HEK293 (cell line): ENCODE results near the gene AKIP1.

Experiments used
- CTCF ChIA-PET: fragments of 350-600 bp; formaldehyde crosslinking; extraction: SDS; loops from one replicate; lab custom pipeline; 2021; ENCODE audit warnings: antibody characterized with exemption; lab: Yijun Ruan, JAX
- POLR2A ChIA-PET: fragments of 300-600 bp; formaldehyde crosslinking; extraction: SDS; loops from one replicate; lab custom pipeline; 2020; ENCODE audit warnings: antibody characterized with exemption, inconsistent platforms; lab: Yijun Ruan, JAX
- H3K27ac ChIP-seq: fragments of 200-500 bp; sonication (Bioruptor generic); 2 replicates; pipeline ENCODE4 v1.5.1; 2014; ENCODE audit warnings: low read depth, low read length, control low read depth, inconsistent platforms; ENCODE audit errors: extremely low read depth
- H3K36me3 ChIP-seq, 2 experiments: fragments of 200-500 bp in 1 of 2; sonication (Bioruptor generic) in 1 of 2; 1 replicate in 1 of 2; 2 replicates in 1 of 2; pipeline ENCODE4 v1.5.1; 2014 to 2017; ENCODE audit warnings: inconsistent platforms in 2 of 2, low read length in 2 of 2; ENCODE audit not compliant: control insufficient read depth in 2 of 2, insufficient read depth in 1 of 2
- H3K4me1 ChIP-seq: fragments of 200-500 bp; sonication (Bioruptor generic); 2 replicates; pipeline ENCODE4 v1.5.1; 2014; ENCODE audit warnings: mild to moderate bottlenecking, low read length, inconsistent platforms; ENCODE audit not compliant: control insufficient read depth, insufficient read depth
- H3K4me3 ChIP-seq: 2 replicates; pipeline ENCODE4 v1.5.1; 2011; ENCODE audit warnings: low read depth, mild to moderate bottlenecking, control low read depth, low read length, moderate library complexity
- H3K9me3 ChIP-seq: fragments of 200-500 bp; sonication (Bioruptor generic); 2 replicates; pipeline ENCODE4 v1.5.1; 2014; ENCODE audit warnings: low read depth, low read length, inconsistent platforms; ENCODE audit not compliant: control insufficient read depth, insufficient read depth
- KLF9 ChIP-seq: fragments of 450-650 bp; formaldehyde crosslinking; IDR thresholded peaks from 2 replicates; pipeline ENCODE4 v1.5.1; 2016; ENCODE audit warnings: missing biosample characterization, missing genetic modification characterization, low read depth
- MEIS1 ChIP-seq: sonication (generic); formaldehyde crosslinking; IDR thresholded peaks from 2 replicates; pipeline ENCODE4 v1.8.1; 2022; ENCODE audit warnings: missing genetic modification reagents, mild to moderate bottlenecking, borderline replicate concordance
- MZF1 ChIP-seq: fragments of 450-650 bp; formaldehyde crosslinking; IDR thresholded peaks from 2 replicates; pipeline ENCODE4 v1.5.1; 2017; ENCODE audit warnings: missing biosample characterization, missing genetic modification characterization, borderline replicate concordance
- SCRT1 ChIP-seq: fragments of 450-650 bp; formaldehyde crosslinking; IDR thresholded peaks from 2 replicates; pipeline ENCODE4 v1.5.1; 2016; ENCODE audit warnings: missing biosample characterization, missing genetic modification characterization, borderline replicate concordance
- SP2 ChIP-seq: fragments of 450-650 bp; formaldehyde crosslinking; IDR thresholded peaks from 2 replicates; pipeline ENCODE4 v1.5.1; 2016; ENCODE audit warnings: missing biosample characterization, missing genetic modification characterization
- TCF7L2 ChIP-seq: IDR thresholded peaks from 2 replicates; pipeline ENCODE4 v1.6.1; 2011; ENCODE audit warnings: low read depth, mild to moderate bottlenecking, inconsistent platforms, low read length, moderate library complexity, borderline replicate concordance
- ZBTB7A ChIP-seq: fragments of 450-650 bp; formaldehyde crosslinking; IDR thresholded peaks from 2 replicates; pipeline ENCODE4 v1.5.1; 2016; ENCODE audit warnings: low read depth, missing biosample characterization, missing genetic modification characterization
- ZFHX2 ChIP-seq: fragments of 450-650 bp; formaldehyde crosslinking; conservative IDR thresholded peaks from 2 replicates; pipeline ENCODE4 v1.5.1; 2016; ENCODE audit warnings: missing biosample characterization, missing genetic modification characterization
- ZNF114 ChIP-seq: fragments of 450-650 bp; formaldehyde crosslinking; IDR thresholded peaks from 2 replicates; pipeline ENCODE4 v1.5.0; 2017; ENCODE audit warnings: missing biosample characterization, missing genetic modification characterization
- ZNF157 ChIP-seq: fragments of 450-650 bp; formaldehyde crosslinking; IDR thresholded peaks from 2 replicates; pipeline ENCODE4 v1.5.1; 2016; ENCODE audit warnings: missing biosample characterization, missing genetic modification characterization
- ZNF169 ChIP-seq: fragments of 450-650 bp; formaldehyde crosslinking; IDR thresholded peaks from 2 replicates; pipeline ENCODE4 v1.5.1; 2016; ENCODE audit warnings: missing biosample characterization, missing genetic modification characterization
- ZNF174 ChIP-seq: fragments of 450-650 bp; formaldehyde crosslinking; IDR thresholded peaks from 2 replicates; pipeline ENCODE4 v1.5.0; 2017; ENCODE audit warnings: missing biosample characterization, mild to moderate bottlenecking, missing genetic modification characterization
- ZNF184 ChIP-seq: fragments of 450-650 bp; IDR thresholded peaks from 2 replicates; pipeline ENCODE4 v1.5.1; 2018; ENCODE audit warnings: missing biosample characterization, mild to moderate bottlenecking, missing genetic modification characterization
- ZNF2 ChIP-seq: fragments of 450-650 bp; formaldehyde crosslinking; IDR thresholded peaks from 2 replicates; pipeline ENCODE4 v1.5.1; 2016; ENCODE audit warnings: missing biosample characterization, missing genetic modification characterization
- ZNF311 ChIP-seq: fragments of 450-650 bp; formaldehyde crosslinking; IDR thresholded peaks from 2 replicates; pipeline ENCODE4 v1.5.1; 2017; ENCODE audit warnings: missing biosample characterization, missing genetic modification characterization, borderline replicate concordance
- ZNF37A ChIP-seq: fragments of 450-650 bp; IDR thresholded peaks from 2 replicates; pipeline ENCODE4 v1.5.1; 2018; ENCODE audit warnings: missing biosample characterization, missing genetic modification characterization
- ZNF510 ChIP-seq: fragments of 450-650 bp; formaldehyde crosslinking; IDR thresholded peaks from 2 replicates; pipeline ENCODE4 v1.5.1; 2018; ENCODE audit warnings: mild to moderate bottlenecking, missing genetic modification characterization, missing biosample characterization; ENCODE audit not compliant: insufficient replicate concordance
- ZNF514 ChIP-seq: fragments of 450-650 bp; formaldehyde crosslinking; IDR thresholded peaks from 2 replicates; pipeline ENCODE4 v1.5.1; 2016; ENCODE audit warnings: missing biosample characterization, missing genetic modification characterization
- ZNF530 ChIP-seq: fragments of 450-650 bp; formaldehyde crosslinking; IDR thresholded peaks from 2 replicates; pipeline ENCODE4 v1.5.1; 2016; ENCODE audit warnings: low read depth, missing biosample characterization, missing genetic modification characterization
- ZNF560 ChIP-seq: fragments of 450-650 bp; formaldehyde crosslinking; IDR thresholded peaks from 2 replicates; pipeline ENCODE4 v1.5.1; 2017; ENCODE audit warnings: missing biosample characterization, missing genetic modification characterization, borderline replicate concordance
- ZNF596 ChIP-seq: fragments of 450-650 bp; IDR thresholded peaks from 2 replicates; pipeline ENCODE4 v1.5.0; 2018; ENCODE audit warnings: missing biosample characterization, mild to moderate bottlenecking, missing genetic modification characterization, moderate library complexity
- ZNF626 ChIP-seq: fragments of 450-650 bp; sonication (Bioruptor Pico); formaldehyde crosslinking; IDR thresholded peaks from 2 replicates; pipeline ENCODE4 v1.5.1; 2018; ENCODE audit warnings: missing biosample characterization, missing genetic modification characterization, inconsistent platforms
- ZNF654 ChIP-seq: fragments of 450-650 bp; formaldehyde crosslinking; IDR thresholded peaks from 2 replicates; pipeline ENCODE4 v1.5.1; 2016; ENCODE audit warnings: low read depth, missing biosample characterization, missing genetic modification characterization
- ZNF664 ChIP-seq: fragments of 450-650 bp; formaldehyde crosslinking; IDR thresholded peaks from 2 replicates; pipeline ENCODE4 v1.5.1; 2016; ENCODE audit warnings: missing biosample characterization, missing genetic modification characterization
- ZNF707 ChIP-seq: fragments of 450-650 bp; formaldehyde crosslinking; IDR thresholded peaks from 2 replicates; pipeline ENCODE4 v1.5.1; 2016; ENCODE audit warnings: missing biosample characterization, missing genetic modification characterization
- ZNF76 ChIP-seq: fragments of 450-650 bp; formaldehyde crosslinking; IDR thresholded peaks from 2 replicates; pipeline ENCODE4; 2016; ENCODE audit warnings: low read depth, missing biosample characterization, missing genetic modification characterization, borderline replicate concordance
- ZNF776 ChIP-seq: fragments of 450-650 bp; formaldehyde crosslinking; IDR thresholded peaks from 2 replicates; pipeline ENCODE4 v1.5.0; 2017; ENCODE audit warnings: missing biosample characterization, missing genetic modification characterization, borderline replicate concordance
- TF ChIP-seq, protein P1 (sequence below): fragments of 450-650 bp; formaldehyde crosslinking; IDR thresholded peaks from 2 replicates; pipeline ENCODE4 v1.5.1; 2017; ENCODE audit warnings: missing biosample characterization, missing genetic modification characterization
- TF ChIP-seq, protein P2 (sequence below): fragments of 450-650 bp; formaldehyde crosslinking; IDR thresholded peaks from 2 replicates; pipeline ENCODE4 v1.5.1; 2017; ENCODE audit warnings: missing biosample characterization, mild to moderate bottlenecking, missing genetic modification characterization, moderate library complexity
- TF ChIP-seq, protein P3 (sequence below): fragments of 450-650 bp; formaldehyde crosslinking; IDR thresholded peaks from 2 replicates; pipeline ENCODE4 v1.5.1; 2016; ENCODE audit warnings: missing biosample characterization, missing genetic modification characterization
- TF ChIP-seq, protein P4 (sequence below): fragments of 450-650 bp; formaldehyde crosslinking; IDR thresholded peaks from 2 replicates; pipeline ENCODE4 v1.5.1; 2017; ENCODE audit warnings: missing biosample characterization, missing genetic modification characterization

The AKIP1 gene, protein sequence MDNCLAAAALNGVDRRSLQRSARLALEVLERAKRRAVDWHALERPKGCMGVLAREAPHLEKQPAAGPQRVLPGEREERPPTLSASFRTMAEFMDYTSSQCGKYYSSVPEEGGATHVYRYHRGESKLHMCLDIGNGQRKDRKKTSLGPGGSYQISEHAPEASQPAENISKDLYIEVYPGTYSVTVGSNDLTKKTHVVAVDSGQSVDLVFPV

DNA sequence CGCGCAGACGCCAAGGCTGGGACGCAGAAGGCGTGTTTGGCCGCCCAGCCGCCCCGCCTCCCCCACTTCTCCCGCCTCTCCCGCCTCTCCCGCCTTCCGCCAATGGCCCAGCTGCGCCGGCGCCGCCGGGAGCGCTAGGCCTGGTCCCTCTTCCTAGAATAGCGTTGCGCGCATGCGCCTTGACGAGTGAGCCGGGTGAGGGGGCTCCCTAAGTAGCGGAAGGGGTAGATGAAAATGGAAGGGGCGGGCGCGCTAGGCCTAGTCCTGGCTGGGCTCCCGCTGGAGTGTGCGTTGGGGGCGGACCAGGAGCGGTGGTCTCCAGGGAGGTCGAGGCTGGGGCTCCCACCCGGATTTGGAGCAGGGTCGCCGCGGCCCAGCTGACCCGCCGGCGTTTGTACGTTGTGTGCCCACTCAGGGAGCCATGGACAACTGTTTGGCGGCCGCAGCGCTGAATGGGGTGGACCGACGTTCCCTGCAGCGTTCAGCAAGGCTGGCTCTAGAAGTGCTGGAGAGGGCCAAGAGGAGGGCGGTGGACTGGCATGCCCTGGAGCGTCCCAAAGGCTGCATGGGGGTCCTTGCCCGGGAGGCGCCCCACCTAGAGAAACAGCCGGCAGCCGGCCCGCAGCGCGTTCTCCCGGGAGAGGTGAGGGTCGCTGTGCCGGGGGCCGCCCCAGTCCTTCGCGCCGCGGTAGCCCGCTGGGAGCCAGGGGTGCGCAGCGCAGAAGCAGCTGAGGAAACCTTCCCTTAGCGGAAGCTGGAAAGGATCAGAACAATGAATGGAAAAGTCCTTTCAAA lies at the start of gene AKIP1:
Gene AKIP1 (plus strand): TSS at position 161 of the 795 bp plus-strand sequence. CDS start 261 bp downstream, at position 422.
- H3K36me3 ChIP-seq, result peaks cover 0 to 18% of the 10 kb centered on the region in 2 experiments; a peak in 2 of 3 replicates
- ChIA-PET CTCF (interaction anchor here (0.6 to 3.4 kb wide), 4 partner anchors 26 to 692 kb away, joined by 3 to 26 read pairs (median 4); no protein-coding TSS in a partner anchor), POLR2A (interaction anchor here (0.6 to 3.0 kb wide), 12 partner anchors 11 to 588 kb away, joined by 3 to 20 read pairs (median 4); partner anchors contain the start of genes NRIP3 and TMEM9B)
- peak within 1 kb of the TSS; percentile 86 for H3K27ac ChIP-seq
- H3K9me3 ChIP-seq, result no peaks in the 10 kb centered on the region
- no peaks in the 10 kb centered on the region for H3K4me1 ChIP-seq
- H3K4me3 ChIP-seq, result peak within 1 kb of the TSS; percentile 85
- TF ChIP-seq ZNF37A (tag by site-specific recombination) (no peak), ZNF174 (no peak), ZNF626 (tag by site-specific recombination) (no peak), ZNF311 (tag by site-specific recombination) (no peak), ZNF514 (tag by site-specific recombination) (no peak), ZFHX2 (peak; percentile 28; the same call in 1 of the 2 replicates), SP2 (peak; percentile 92), ZNF776 (tag by site-specific recombination) (no peak), ZNF114 (no peak), ZBTB7A (no peak; the same call in 1 of the 2 replicates), ZNF184 (tag by site-specific recombination) (no peak), ZNF530 (no peak), ZNF596 (tag by site-specific recombination) (no peak), ZNF169 (tag by site-specific recombination) (no peak), ZNF560 (tag by site-specific recombination) (no peak), SCRT1 (no peak), ZNF76 (no peak; the same call in none of the 2 replicates), ZNF157 (tag by site-specific recombination) (no peak), KLF9 (tag by site-specific recombination) (peak; percentile 62), MEIS1 (CRISPR knock-in tag) (no peak), ZNF510 (tag by site-specific recombination) (no peak), MZF1 (no peak), ZNF654 (tag by site-specific recombination) (no peak), ZNF2 (peak; percentile 59; the same call in 1 of the 2 replicates), TCF7L2 (no peak), ZNF707 (no peak), ZNF664 (tag by site-specific recombination) (no peak)
- TF ChIP-seq, protein P1, sequence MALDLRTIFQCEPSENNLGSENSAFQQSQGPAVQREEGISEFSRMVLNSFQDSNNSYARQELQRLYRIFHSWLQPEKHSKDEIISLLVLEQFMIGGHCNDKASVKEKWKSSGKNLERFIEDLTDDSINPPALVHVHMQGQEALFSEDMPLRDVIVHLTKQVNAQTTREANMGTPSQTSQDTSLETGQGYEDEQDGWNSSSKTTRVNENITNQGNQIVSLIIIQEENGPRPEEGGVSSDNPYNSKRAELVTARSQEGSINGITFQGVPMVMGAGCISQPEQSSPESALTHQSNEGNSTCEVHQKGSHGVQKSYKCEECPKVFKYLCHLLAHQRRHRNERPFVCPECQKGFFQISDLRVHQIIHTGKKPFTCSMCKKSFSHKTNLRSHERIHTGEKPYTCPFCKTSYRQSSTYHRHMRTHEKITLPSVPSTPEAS, result no peak
- TF ChIP-seq, protein P2, sequence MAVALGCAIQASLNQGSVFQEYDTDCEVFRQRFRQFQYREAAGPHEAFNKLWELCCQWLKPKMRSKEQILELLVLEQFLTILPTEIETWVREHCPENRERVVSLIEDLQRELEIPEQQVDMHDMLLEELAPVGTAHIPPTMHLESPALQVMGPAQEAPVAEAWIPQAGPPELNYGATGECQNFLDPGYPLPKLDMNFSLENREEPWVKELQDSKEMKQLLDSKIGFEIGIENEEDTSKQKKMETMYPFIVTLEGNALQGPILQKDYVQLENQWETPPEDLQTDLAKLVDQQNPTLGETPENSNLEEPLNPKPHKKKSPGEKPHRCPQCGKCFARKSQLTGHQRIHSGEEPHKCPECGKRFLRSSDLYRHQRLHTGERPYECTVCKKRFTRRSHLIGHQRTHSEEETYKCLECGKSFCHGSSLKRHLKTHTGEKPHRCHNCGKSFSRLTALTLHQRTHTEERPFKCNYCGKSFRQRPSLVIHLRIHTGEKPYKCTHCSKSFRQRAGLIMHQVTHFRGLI (tag by site-specific recombination), result peak; percentile 61; the same call in 1 of the 2 replicates
- TF ChIP-seq, protein P3, sequence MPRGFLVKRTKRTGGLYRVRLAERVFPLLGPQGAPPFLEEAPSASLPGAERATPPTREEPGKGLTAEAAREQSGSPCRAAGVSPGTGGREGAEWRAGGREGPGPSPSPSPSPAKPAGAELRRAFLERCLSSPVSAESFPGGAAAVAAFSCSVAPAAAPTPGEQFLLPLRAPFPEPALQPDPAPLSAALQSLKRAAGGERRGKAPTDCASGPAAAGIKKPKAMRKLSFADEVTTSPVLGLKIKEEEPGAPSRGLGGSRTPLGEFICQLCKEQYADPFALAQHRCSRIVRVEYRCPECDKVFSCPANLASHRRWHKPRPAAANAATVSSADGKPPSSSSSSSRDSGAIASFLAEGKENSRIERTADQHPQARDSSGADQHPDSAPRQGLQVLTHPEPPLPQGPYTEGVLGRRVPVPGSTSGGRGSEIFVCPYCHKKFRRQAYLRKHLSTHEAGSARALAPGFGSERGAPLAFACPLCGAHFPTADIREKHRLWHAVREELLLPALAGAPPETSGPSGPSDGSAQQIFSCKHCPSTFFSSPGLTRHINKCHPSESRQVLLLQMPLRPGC, result no peak; the same call in 1 of the 2 replicates
- TF ChIP-seq, protein P4, sequence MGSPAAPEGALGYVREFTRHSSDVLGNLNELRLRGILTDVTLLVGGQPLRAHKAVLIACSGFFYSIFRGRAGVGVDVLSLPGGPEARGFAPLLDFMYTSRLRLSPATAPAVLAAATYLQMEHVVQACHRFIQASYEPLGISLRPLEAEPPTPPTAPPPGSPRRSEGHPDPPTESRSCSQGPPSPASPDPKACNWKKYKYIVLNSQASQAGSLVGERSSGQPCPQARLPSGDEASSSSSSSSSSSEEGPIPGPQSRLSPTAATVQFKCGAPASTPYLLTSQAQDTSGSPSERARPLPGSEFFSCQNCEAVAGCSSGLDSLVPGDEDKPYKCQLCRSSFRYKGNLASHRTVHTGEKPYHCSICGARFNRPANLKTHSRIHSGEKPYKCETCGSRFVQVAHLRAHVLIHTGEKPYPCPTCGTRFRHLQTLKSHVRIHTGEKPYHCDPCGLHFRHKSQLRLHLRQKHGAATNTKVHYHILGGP, result no peak
